GM18519 (cell line): Measurements from ENCODE around the gene UNC79.

Source experiments
- ATAC-seq: cut with Tn5 transposase; IDR thresholded peaks from one replicate; pipeline ENCODE4 v1.9.1; 2021; ENCODE audit warnings: mild to moderate bottlenecking, moderate library complexity; ENCODE audit not compliant: unreplicated experiment, low FRiP score

Gene UNC79

DNA sequence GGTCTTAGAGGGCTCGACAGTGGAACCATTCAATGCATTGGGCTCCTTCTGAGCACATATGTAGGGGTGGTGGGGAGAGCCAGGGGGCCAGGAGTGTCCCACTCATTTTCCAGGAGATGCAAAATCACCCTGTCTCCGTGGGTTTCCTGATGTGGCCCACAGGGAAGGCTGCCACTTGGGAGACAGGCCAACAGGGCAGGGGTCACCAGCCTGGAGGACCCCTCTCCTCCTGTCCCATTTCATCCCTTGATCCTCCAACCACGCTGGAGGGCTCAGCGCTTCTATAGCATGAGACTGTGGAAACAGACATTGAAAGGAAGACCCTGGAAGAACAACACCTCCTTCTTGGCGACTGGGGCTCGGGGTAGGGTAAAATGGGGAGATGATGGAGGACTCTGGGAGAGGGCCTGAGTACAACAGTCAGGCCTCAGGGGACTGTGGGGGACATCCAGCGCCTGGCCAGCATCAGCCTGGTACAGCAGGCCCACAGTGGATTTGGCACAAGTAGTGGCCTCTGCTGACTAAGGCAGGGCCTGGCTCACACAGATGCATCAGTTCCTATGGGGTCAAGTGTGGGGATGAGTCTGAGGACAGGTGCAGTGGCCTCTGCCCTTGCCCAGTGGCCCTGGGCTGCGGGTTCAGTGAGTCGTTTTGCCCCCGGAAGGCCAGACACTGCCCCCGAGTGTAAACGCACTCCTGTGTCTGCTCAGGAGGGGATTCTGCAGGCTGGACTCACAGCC is 289.5 kb downstream of the UNC79 start:
- no peak for ATAC-seq

DNA sequence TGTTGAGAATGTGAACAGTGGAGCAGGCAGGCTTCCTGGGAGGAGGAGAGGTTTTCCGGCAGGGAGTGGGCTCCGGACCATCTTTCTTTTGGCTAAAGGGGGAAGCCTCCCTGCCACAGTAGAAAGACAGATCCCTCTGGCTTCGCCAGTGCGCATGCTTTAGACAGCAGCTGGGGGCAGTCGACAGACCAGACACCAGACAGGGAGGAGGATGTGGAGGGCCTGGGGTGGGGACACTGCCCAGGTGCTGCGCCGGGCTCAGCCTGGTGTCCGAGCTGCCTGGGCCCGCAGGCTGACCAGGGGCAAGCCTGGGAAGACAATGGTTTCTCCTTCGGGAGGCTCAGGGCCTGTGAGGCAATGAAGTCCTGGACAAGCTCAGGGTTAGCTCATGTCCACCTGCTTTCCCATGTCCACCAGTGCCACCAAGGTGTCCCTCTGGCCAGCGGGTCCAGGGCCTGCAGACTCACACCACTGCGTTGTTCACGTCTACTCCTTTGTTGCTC is 290.3 kb downstream of the UNC79 start:
- ATAC-seq, result no peak

DNA sequence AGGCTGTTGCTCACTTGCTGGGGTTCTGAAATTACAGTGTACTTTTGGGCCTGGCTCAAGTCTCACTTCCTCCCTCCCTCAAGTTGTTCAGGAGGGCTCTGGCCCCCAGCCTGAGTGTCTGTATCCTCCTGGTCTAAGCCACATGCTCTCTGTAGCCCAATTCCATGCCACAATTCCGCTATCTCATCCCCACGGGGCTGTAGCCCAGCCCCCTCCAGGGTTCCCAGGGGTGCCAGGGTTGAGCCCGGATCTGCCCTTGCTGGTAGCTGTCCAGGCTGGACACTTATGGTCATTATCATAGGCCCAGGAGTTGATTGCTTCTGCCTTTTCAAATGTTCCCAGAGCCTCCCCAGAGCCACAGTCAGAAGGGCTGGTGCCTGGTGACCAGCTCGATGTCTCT is 292.3 kb downstream of the UNC79 start:
- no peak for ATAC-seq

- ATAC-seq, result no peak
These were observed 294.4 kb downstream of the UNC79 start for GRCh38 chr14:93725002-93725582.

DNA sequence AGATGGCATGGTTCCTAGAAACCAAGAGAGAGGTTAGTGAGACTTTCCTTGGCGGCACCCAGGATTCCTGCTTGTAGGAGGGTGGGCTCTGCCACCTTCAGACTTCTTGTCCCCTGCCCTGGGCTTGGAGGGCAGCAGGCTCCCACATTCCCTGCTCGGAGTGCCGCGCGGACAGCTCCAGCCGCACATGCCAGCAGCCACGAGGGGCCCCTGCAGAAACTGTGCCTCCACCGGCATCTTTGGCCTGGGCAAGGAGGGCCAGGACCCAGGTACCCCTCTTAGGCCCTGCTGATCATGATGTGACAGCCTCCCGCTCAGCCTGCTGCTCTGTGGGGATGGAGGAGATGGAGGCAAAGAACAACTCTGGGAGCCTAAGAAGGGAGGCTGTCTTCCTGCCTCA is 295.3 kb downstream of the UNC79 start:
- no peak for ATAC-seq

DNA sequence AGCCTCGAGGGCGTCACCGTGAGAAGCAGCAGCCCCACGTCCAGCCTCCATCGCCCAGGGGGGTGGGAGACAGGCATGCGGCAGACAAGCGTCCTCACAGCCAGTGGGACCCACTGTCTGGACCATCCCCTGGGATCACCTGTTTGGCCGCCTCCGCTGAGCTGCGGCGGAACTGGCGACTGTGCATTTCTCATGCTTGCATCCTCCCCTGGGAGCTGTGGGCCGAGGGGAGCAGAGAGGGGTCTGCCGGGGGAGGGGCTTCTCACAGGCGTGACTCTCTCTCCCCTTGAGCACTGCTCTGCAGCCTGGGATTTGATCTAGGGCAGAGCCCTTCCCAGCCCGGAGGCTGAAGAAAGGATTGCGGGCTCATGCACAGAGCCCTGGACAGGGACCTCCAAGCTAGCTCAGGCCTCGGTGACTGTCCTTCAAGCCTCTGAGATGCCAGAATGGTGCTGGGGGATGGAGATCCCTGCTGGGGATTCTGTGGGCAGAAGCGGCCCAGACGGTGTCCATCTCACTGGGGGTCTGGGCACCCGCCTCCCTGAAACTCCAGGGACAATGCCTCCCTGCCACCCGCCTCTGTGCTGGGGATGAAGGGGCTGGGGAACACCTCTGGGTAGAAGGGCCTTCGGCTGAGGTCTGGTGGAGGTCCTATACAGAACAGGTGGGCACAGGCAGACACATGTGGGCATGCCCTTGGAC is 296.5 kb downstream of the UNC79 start:
- no peak for ATAC-seq

GRCh38 chr14:93727917-93728650 is 297.3 kb downstream of the UNC79 start:
- ATAC-seq, result no peak

- ATAC-seq, result no peak
These were observed 297.9 kb downstream of the UNC79 start for GRCh38 chr14:93728651-93729016.

DNA sequence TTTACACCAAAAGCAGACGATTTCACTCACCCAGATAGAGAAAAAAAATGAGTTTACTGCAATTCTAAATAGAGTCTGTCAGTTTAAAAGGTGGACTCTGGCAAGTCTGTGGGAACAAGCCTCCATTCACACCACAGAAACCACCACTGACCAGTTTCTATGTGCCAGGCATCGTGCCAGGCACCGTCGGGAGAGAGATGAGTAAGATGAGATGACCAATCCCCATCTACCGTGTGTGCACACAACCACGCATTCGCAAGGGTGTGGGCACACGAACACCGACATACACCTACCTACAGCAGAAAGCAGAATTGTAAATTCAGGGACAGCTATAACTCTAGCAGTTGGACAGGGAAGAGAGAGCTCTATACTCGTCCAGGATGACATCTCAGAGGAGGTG is 299.3 kb downstream of the UNC79 start:
- no peak for ATAC-seq

- ATAC-seq, result no peak
These were observed 301.0 kb downstream of the UNC79 start for GRCh38 chr14:93731753-93732152.

GRCh38 chr14:93732524-93732923 is 301.8 kb downstream of the UNC79 start:
- no peak for ATAC-seq

DNA sequence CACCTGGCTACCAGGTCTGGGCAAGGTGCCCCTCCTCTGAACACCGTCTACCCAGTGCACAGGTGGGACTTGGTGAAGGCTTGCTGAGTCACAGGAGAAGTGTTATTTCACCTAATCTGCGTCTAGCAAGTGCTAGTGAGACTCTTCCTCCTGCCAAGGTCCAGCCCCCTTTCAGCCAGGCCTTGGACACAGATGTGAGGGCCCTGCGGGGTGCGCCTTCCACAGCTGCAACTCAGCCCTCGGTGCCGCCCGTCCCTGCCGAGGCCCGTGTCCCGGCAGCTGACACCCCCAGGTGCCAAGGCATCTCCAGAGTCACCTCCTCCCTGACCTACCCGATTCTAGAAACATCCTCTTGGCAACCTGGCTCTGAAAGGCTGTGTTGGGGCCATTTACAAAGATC is 302.5 kb downstream of the UNC79 start:
- no peak for ATAC-seq

- no peak for ATAC-seq
These were observed 302.9 kb downstream of the UNC79 start for GRCh38 chr14:93733631-93734030.

DNA sequence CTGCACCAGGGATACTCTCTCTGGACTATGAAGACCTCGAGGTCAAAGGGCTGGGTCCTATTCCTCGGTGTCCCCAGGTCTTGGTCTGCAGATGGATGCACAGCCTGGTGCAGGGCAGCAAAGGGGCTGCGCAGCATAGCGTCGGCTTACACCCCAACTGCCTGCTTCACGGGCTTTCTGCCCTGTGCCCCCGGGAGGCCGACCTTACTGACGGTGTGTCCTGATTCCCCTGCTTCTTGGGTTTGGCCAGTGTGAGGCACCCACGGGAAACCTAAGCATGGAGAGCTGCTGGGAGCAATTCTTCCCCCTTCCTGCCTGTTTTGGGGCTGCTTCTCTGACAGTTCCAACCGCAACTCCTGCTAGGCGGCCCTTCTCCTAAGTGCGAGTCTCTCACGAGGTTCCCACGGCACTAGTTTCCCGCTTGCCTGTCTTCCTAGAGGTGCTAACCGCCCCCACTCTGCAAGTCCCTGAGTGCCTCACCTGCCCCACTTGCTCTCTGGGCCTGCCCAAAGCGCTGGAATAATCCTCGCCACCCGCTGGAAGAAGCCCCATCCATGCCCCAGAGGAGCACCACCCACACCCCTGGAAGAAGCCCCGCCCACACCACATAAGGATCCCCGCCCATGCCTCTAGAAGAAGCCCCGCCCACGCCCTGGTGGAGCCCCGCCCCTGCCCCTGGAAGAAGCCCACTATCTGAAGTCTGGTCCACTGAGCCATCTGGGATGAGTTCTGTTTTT is 303.5 kb downstream of the UNC79 start:
- ATAC-seq, result no peak

DNA sequence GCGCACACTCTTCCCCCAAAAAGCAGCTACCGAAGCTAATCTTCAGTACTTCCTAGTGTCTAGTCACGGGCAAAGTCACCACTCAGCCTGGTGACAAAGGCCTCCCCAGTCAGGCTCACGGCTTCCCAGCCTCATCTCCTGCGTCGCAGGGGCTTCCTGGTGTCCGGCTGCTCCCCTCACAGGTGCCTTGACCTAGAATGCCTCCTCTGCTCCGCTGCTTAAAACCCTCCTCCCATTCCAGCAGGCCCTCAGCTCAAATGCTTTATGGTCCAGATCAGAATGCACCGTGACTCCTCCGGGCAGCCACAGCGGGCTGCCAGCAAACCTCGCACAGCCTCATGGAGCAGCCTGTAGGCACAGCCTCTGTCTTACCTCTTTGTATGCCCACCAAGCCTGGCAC is 304.5 kb downstream of the UNC79 start:
- ATAC-seq, result no peak

- ATAC-seq, result no peak
These were observed 305.8 kb downstream of the UNC79 start for GRCh38 chr14:93736378-93737014.

GRCh38 chr14:93737634-93738033 is 306.9 kb downstream of the UNC79 start:
- no peak for ATAC-seq

GRCh38 chr14:93741556-93742230 is 311.0 kb downstream of the UNC79 start:
- no peak for ATAC-seq

- no peak for ATAC-seq
These were observed 312.0 kb downstream of the UNC79 start for GRCh38 chr14:93742761-93743160.
